PC-3 (cell line): Measurements from ENCODE around the gene PRIM2. TPM values are rescaled to one million over a fixed set of nuclear protein-coding genes. Genes with fewer than 3 reads are reported as not detected.
"Not testable (repeated sequence)": the region's sequence is repeated elsewhere in the genome, so short reads cannot be mapped to it uniquely, and the experiment has no call there.

Experiments
- ATAC-seq: fragments of 200-7000 bp; cut with Tn5 transposase; 2 replicates; pipeline ENCODE4 v1.9.1; 2020; ENCODE audit warnings: mild to moderate bottlenecking, moderate library complexity
- BruUV-seq: library from RNA; stranded (reverse); fragments of 400-500 nt; replicated peaks from 2 replicates; lab custom pipeline; 2021; lab: Mats Ljungman, UMichigan
- CTCF ChIA-PET: fragments of 300-600 bp; sonication (Branson Sonifier 250); formaldehyde crosslinking; loops from one replicate; lab custom pipeline; 2022; ENCODE audit warnings: antibody characterized with exemption; lab: Charles Lee
- POLR2A ChIA-PET: fragments of 300-600 bp; sonication (Branson Sonifier 250); formaldehyde crosslinking; loops from one replicate; lab custom pipeline; 2022; ENCODE audit warnings: antibody characterized with exemption; ENCODE audit not compliant: unreplicated experiment; lab: Charles Lee
- DNase-seq: peaks from one replicate; pipeline ENCODE4 v3.0.0-alpha.2; 2015
- H2AFZ ChIP-seq: fragments of 300-600 bp; sonication (generic); 2 replicates; pipeline ENCODE4 v1.6.0; 2016; ENCODE audit warnings: antibody characterized with exemption, low read length
- H3F3A ChIP-seq: fragments of 300-600 bp; sonication (generic); one replicate; pipeline ENCODE4 v1.6.0; 2017; ENCODE audit warnings: antibody characterized with exemption, low read length, control low read depth, mild to moderate bottlenecking; ENCODE audit not compliant: unreplicated experiment
- H3K27ac ChIP-seq: fragments of 300-600 bp; sonication (generic); 2 replicates; pipeline ENCODE4 v1.5.1; 2016; ENCODE audit warnings: mild to moderate bottlenecking, low read length
- H3K27me3 ChIP-seq: fragments of 300-600 bp; sonication (generic); 2 replicates; pipeline ENCODE4 v1.6.1; 2016; ENCODE audit warnings: low read length, mixed read lengths
- H3K36me3 ChIP-seq: fragments of 300-600 bp; sonication (generic); 2 replicates; pipeline ENCODE4 v1.6.1; 2016; ENCODE audit warnings: low read depth, mixed run types, low read length, mixed read lengths
- H3K4me1 ChIP-seq: fragments of 300-600 bp; sonication (generic); 2 replicates; pipeline ENCODE4 v1.5.1; 2016; ENCODE audit warnings: low read length; ENCODE audit not compliant: insufficient read depth
- H3K4me2 ChIP-seq: fragments of 300-600 bp; sonication (generic); 2 replicates; pipeline ENCODE4 v1.6.0; 2016; ENCODE audit warnings: low read length
- H3K4me3 ChIP-seq: fragments of 300-600 bp; sonication (generic); 2 replicates; pipeline ENCODE4 v1.5.1; 2016; ENCODE audit warnings: mild to moderate bottlenecking, low read length, mixed read lengths
- H3K79me2 ChIP-seq: fragments of 300-600 bp; sonication (generic); 2 replicates; pipeline ENCODE4 v1.6.1; 2017; ENCODE audit warnings: low read length, mixed read lengths
- H3K9ac ChIP-seq: fragments of 300-600 bp; sonication (generic); 2 replicates; pipeline ENCODE4 v1.6.0; 2016; ENCODE audit warnings: mild to moderate bottlenecking, low read length
- H3K9me2 ChIP-seq: fragments of 300-600 bp; sonication (generic); replicated peaks from 2 replicates; pipeline ENCODE4 v1.6.1; 2016; ENCODE audit warnings: mixed run types, low read length, mixed read lengths
- H3K9me3 ChIP-seq: fragments of 300-600 bp; sonication (generic); 2 replicates; pipeline ENCODE4 v1.6.1; 2016; ENCODE audit warnings: low read length, mixed read lengths
- H4K20me1 ChIP-seq: fragments of 300-600 bp; sonication (generic); 2 replicates; pipeline ENCODE4 v1.6.1; 2016; ENCODE audit warnings: low read length, mixed read lengths
- intact Hi-C: fragments of 100-400 bp; cut with micrococcal nuclease; formaldehyde crosslinking; loops from 2 replicates; pipeline ENCODE4 v1.9.0; 2023
- microRNA-seq: library from miRNA; unstranded; fragments of <30 nt; microRNA quantifications from one replicate; pipeline ENCODE4 v1.1.0, GENCODE V29; 2020; ENCODE audit not compliant: unreplicated experiment
- total RNA-seq: library from RNA; depleted of rRNA; stranded (reverse); fragments of >200 nt; gene quantifications from 2 replicates; pipeline ENCODE4 v1.2.3, GENCODE V29; 2014; rRNA removed
- TF ChIP-seq, protein P1 (sequence below): fragments of 300-600 bp; sonication (generic); conservative IDR thresholded peaks from 2 replicates; pipeline ENCODE4 v1.5.1; 2017; ENCODE audit warnings: antibody characterized with exemption, low read depth, mild to moderate bottlenecking, low read length

PRIM2 gene
- total RNA-seq, 1 experiment from 2014 or later: 48.4 TPM

GRCh38 chr6:57671937-57672627, 354.7 kb downstream of the PRIM2 start:
- H3K9me2 ChIP-seq, H3K4me2 ChIP-seq, BruUV-seq, intact Hi-C loops, H3K9ac ChIP-seq, POLR2A ChIA-PET, H3K4me1 ChIP-seq, H3K79me2 ChIP-seq, H3K27me3 ChIP-seq, H4K20me1 ChIP-seq, CTCF ChIA-PET, H2AFZ ChIP-seq, H3F3A ChIP-seq, H3K36me3 ChIP-seq, H3K27ac ChIP-seq, H3K9me3 ChIP-seq, H3K4me3 ChIP-seq: not testable (repeated sequence)
- TF ChIP-seq, protein P1, sequence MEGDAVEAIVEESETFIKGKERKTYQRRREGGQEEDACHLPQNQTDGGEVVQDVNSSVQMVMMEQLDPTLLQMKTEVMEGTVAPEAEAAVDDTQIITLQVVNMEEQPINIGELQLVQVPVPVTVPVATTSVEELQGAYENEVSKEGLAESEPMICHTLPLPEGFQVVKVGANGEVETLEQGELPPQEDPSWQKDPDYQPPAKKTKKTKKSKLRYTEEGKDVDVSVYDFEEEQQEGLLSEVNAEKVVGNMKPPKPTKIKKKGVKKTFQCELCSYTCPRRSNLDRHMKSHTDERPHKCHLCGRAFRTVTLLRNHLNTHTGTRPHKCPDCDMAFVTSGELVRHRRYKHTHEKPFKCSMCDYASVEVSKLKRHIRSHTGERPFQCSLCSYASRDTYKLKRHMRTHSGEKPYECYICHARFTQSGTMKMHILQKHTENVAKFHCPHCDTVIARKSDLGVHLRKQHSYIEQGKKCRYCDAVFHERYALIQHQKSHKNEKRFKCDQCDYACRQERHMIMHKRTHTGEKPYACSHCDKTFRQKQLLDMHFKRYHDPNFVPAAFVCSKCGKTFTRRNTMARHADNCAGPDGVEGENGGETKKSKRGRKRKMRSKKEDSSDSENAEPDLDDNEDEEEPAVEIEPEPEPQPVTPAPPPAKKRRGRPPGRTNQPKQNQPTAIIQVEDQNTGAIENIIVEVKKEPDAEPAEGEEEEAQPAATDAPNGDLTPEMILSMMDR: peak; percentile 42
- peak; percentile 42 for DNase-seq
- ATAC-seq: peak; percentile 87

- DNase-seq (peak; percentile 34), ATAC-seq (peak; percentile 44; the same call in 1 of the 2 replicates)
- H3K9me3 ChIP-seq, H3K79me2 ChIP-seq, intact Hi-C loops, H3K4me3 ChIP-seq, POLR2A ChIA-PET, H3K36me3 ChIP-seq, H3F3A ChIP-seq, H3K27me3 ChIP-seq, H3K4me2 ChIP-seq, H3K9me2 ChIP-seq, H3K9ac ChIP-seq, H2AFZ ChIP-seq, CTCF ChIA-PET, H3K4me1 ChIP-seq, H4K20me1 ChIP-seq, H3K27ac ChIP-seq, BruUV-seq: not testable (repeated sequence)
- TF ChIP-seq, protein P1: peak; percentile 44
Measured at GRCh38 chr6:57673281-57673680, 355.9 kb downstream of the PRIM2 start.

DNA sequence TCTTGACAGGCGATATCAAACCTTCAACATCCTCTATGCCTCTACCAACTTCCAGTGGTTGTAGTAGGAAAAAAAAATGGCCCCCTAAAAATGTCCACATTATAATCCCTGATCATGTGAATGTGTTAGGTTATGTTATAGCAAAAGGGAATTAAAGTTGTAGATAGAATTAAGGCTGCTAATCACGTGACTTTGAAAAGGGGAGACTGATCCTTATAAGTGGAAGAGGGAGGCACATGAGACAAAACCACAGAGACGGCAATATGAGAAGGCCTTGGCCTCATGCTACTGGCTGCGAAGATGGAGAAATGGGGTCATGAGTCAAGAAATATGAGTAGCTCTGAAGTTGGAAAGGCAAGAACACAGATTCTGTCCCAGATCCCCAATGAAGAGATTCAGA, 358.0 kb downstream of the PRIM2 start:
- ATAC-seq, H3K4me2 ChIP-seq, POLR2A ChIA-PET, H3K4me1 ChIP-seq, H4K20me1 ChIP-seq, H3K27ac ChIP-seq, H3F3A ChIP-seq, CTCF ChIA-PET, H3K36me3 ChIP-seq, H3K27me3 ChIP-seq, H3K4me3 ChIP-seq, H3K9ac ChIP-seq, H2AFZ ChIP-seq, DNase-seq, H3K79me2 ChIP-seq, intact Hi-C loops, H3K9me3 ChIP-seq, BruUV-seq, H3K9me2 ChIP-seq: not testable (repeated sequence)

GRCh38 chr6:57696382-57696781, 379.0 kb downstream of the PRIM2 start:
- H3K9me3 ChIP-seq, H2AFZ ChIP-seq, H3K4me1 ChIP-seq, H3K4me2 ChIP-seq, H3K9me2 ChIP-seq, H4K20me1 ChIP-seq, H3K36me3 ChIP-seq, H3F3A ChIP-seq, POLR2A ChIA-PET, BruUV-seq, H3K9ac ChIP-seq, CTCF ChIA-PET, intact Hi-C loops, H3K27ac ChIP-seq, H3K27me3 ChIP-seq, H3K79me2 ChIP-seq, DNase-seq, H3K4me3 ChIP-seq, ATAC-seq: not testable (repeated sequence)

Small RNA genes lying within 50 kb of the gene (microRNA-seq; reads per million reads assigned to microRNA genes)
- gene MIR548U: not detected

Other genes with a start within 250 kb of the PRIM2 start
- gene ZNF451, start 227.4 kb upstream of the PRIM2 start, total RNA-seq: 32.5 and 34.5 TPM in 2 replicates
- gene BAG2, start 145.3 kb upstream of the PRIM2 start, total RNA-seq: 8.9 and 10.4 TPM in 2 replicates
- 8.2 and 11.2 TPM in 2 replicates for gene RAB23, start 95.3 kb upstream of the PRIM2 start, total RNA-seq